GM21360 (cell line): ENCODE measurements around the gene SDE2.
"Not testable (repeated sequence)": the region's sequence is repeated elsewhere in the genome, so short reads cannot be mapped to it uniquely, and the experiment has no call there.

Experiments used
- ATAC-seq: cut with Tn5 transposase; IDR thresholded peaks from one replicate; pipeline ENCODE4 v1.9.1; 2021; ENCODE audit warnings: mild to moderate bottlenecking, moderate library complexity; ENCODE audit not compliant: unreplicated experiment

Gene SDE2

DNA sequence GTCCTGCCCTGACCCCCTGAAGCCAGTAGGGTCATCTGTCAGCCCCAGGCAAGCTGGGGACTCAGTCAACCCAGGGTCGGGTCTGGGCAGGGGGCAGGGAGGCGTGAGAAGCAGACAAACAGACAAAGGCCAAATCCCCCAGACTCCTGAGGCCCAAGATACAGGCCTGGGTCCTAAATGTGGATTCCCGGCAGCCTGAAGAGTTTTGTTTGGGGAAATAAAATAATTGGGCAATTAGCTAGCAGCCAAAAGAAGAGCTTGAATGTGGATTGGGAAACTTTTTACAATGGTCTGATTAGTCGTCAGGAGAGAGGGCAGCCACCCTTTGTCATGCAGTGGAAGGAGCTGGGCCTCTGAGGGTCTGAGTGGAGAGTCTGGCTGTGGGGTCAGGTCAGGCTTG lies 53.6 kb downstream of the SDE2 start:
- ATAC-seq: no peak

- ATAC-seq: peak; percentile 58
Measured at GRCh38 chr1:225944951-225945350, 54.2 kb downstream of the SDE2 start.

DNA sequence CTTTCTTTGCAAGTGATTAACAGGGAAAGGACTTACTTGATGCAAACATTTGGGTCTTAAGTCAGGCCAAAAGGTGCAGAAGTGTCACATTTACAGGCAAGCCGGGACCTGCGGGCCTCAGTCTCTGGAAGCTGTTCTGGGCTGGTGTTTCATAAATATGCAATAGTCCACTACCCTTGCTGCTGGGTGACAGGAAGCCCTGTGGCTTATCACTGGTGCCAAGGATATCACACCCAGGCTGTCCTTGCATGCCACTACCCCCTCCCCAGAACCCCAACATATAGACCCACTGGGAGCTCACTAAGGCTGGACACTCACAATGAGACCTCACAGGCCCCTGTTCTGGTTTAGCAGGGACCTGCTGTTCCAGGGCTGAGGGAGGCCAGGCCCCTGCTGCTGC lies 54.8 kb downstream of the SDE2 start:
- no peak for ATAC-seq

DNA sequence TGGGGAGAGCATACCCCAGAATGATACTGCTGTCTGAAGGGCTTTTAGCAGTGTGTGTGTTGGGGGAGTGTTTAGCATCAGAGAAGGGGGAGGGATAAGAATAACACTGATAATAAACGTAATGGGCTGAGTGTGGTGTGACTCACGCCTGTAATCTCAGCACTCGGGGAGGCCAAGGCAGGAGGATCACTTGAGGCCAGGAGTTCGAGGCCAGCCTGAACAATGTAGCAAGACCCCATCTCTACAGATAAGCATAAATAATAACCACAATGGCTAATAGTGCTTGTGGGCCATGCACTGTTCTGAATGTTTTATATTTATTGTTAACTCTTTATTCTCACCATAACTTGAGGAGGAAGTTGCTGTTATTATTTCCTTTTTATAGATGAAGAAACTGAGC lies 55.6 kb downstream of the SDE2 start:
- no peak for ATAC-seq

DNA sequence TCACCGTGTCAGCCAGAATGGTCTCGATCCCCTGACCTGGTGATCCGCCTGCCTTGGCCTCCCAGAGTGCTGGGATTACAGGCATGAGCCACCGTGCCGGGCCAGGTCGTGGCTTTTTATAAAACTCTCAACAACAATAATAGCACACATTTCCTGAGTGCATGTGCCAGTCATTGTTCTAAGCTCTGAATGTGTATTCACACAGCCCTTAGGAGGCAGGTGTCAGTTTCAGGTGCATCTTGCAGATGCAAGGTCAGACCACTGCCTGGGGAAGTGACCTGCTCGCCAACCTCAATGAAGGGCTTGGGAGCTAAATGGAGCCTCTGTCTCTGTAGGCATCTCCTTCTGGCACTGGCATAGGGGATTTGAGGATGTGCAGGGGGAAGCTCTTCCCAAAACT lies 56.6 kb downstream of the SDE2 start:
- peak; percentile 77 for ATAC-seq

DNA sequence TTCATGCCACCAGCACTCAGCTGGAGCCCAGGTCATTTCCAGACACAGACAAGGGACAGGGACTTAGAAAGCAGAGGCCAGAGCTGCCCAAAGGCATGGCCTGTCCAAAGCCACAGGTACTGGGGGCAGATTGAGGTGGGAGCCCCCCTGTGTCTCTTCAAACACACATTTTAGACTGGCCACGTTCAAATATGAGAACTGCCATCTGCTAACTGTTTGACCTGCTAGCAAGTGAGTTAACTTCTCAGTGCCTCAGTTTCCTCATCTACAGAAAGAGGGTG lies 57.3 kb downstream of the SDE2 start:
- no peak for ATAC-seq

DNA sequence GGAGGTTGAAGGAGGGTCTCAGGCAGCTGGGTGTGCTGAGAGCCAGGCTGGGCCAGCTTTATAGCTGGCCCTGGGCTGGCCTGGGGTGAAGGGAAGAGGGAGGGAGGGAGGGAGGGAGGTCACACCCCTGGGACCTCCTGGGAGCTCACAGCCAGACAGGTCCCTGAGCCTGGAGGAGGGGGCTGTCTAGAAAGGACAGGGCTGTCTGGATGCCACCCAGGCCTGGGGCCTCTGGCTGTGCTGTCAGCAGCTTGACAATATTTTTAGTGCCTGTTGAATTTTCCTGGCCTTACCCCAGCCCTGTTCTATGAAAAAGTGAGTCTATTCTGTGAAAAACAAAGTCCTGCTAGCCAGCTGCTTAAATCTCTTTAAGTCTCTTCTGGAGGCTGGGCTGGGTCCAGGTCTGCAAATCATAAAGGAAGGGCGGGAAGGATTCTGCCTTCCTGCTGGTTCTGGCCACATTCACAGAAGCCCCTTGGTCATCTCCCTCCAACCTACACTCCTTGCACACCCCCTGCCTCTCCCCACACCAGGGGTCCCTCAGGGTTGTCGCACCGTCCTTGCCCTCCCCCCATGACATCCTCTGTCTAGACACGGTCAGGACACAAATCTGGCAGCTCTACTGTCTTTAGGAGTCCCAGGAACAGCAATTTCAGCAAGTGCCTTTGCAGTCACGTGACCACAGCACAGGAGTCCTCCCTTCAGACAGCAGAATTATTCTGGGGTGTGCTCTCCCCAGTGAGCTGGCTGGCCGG lies 57.8 kb downstream of the SDE2 start, which contains the start of gene LEFTY2:
TSS of gene LEFTY2 (minus strand) at position 34 of the 755 bp plus-strand sequence. CDS start 80 bp downstream, outside the sequence.
- no peak for ATAC-seq

- ATAC-seq: no peak
Measured at GRCh38 chr1:225940385-225941151, 58.6 kb downstream of the SDE2 start.

DNA sequence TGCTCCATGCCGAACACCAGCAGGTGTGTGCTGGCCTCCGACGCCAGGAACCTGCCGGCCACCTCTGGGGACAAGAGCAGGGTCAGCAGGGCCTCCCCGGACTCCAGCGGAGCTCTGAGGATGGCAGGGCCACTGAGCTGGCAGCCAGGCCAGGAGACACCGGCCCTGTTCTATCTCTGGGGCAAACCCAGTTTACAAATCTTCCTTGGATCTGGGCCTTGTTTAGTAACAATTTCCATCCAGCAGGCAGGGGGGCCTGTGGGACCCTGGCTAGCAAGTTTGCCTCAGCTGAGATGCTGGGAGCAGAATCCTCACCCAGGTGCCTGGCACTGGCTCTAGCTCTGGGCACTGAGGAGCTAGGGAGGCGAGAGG lies 59.2 kb downstream of the SDE2 start:
- ATAC-seq: not testable (repeated sequence)

- not testable (repeated sequence) for ATAC-seq
Measured at GRCh38 chr1:225939097-225939938, 59.8 kb downstream of the SDE2 start.

- no peak for ATAC-seq
Measured at GRCh38 chr1:225937048-225937968, 61.8 kb downstream of the SDE2 start.

- ATAC-seq: no peak
Measured at GRCh38 chr1:225936523-225936922, 62.6 kb downstream of the SDE2 start.

DNA sequence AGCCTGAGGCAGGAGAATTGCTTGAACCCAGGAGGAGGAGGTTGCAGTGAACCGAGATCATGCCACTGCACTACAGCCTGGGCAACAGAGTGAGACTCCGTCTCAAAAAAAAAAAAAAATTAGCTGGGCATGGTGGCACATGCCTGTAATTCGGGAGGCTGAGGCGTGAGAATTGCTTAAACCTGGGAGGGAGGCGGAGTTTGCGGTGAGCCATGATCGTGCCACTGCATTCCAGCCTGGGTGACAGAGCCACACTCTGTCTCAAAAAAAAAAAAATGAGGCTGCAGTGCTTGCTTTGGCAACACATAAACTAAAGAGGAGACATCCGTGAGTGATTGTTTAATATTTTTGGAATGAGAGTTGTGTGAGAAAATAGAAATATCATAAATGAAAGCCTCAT lies 63.1 kb downstream of the SDE2 start:
- ATAC-seq: not testable (repeated sequence)

GRCh38 chr1:225934711-225935110 lies 64.4 kb downstream of the SDE2 start:
- ATAC-seq: no peak

DNA sequence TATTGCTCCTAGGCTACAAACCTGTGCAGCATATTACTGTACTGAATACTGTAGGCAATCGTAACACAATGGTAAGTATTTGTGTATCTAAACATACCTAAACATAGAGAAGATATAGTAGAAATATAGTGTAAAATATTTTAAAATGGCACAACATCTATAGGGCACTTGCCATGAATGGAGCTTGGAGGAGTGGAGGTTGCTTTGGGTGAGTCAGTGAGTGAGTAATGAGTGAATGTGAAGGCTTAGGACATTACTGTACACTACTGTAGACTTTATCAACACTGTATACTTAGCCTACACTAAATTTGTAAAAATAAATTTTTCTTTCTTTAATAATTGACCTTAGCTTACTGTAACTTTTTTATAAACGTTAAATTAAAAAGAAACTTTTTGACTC lies 66.1 kb downstream of the SDE2 start:
- ATAC-seq: no peak
